HEK293 (cell line): Measurements from ENCODE around the gene MAML1.

Experiments
- CTCF ChIP-seq: fragments of 450-650 bp; formaldehyde crosslinking; IDR thresholded peaks from 2 replicates; pipeline ENCODE4 v1.5.1; 2016; ENCODE audit warnings: missing biosample characterization, missing genetic modification characterization
- ZNF416 ChIP-seq: fragments of 450-650 bp; formaldehyde crosslinking; IDR thresholded peaks from 2 replicates; pipeline ENCODE4 v1.5.1; 2016; ENCODE audit warnings: missing biosample characterization, missing genetic modification characterization

DNA sequence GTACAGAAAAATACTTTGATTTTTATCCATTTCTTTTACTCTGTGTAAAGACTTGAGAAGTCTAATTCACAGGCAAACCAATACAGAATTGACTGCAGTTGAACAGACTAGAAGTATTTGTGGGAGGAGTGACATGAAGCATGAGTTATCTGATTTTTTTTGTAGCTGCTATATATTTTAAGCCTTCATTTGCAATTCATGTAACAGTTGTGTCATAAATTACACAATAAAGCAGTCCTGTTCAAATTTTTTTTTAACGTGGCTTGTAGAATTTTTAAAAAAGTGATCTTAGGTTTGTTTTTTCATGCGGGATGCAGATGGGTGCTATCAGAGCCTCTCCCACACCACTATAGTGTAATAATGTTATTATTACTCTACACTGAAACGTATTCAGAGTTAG is 2.9 kb upstream of the MAML1 start:
- TF ChIP-seq ZNF416 (tag by site-specific recombination), result no peak
- no peak for TF ChIP-seq CTCF (tag by site-specific recombination)
